Measurements from ENCODE around the gene OPN1LW. TPM values are rescaled to one million over a fixed set of nuclear protein-coding genes. Genes with fewer than 3 reads are reported as not detected.

OPN1LW gene
- total RNA-seq, 1 experiment from 2014 or later: not detected

GRCh38 chrX:154097589-154098541 lies 46.2 kb upstream of the OPN1LW start, which contains the start of gene MECP2:
MECP2 (minus strand) TSS chrX:154097717.
- Histone ChIP-seq H2BK12ac (ENCODE audit: insufficient read length, low read depth, low read length) (no peak within 1 kb of the TSS), H2BK15ac (ENCODE audit: low read depth, low read length) (no peak within 1 kb of the TSS), H2AK5ac (ENCODE audit: insufficient read length, low read length) (no peak within 1 kb of the TSS), H3K79me1 (ENCODE audit: insufficient read depth, low read depth, low read length, poor library complexity, severe bottlenecking) (no peaks in the 10 kb centered on the region), H3K23ac (ENCODE audit: insufficient read length, low read depth, low read length) (no peak within 1 kb of the TSS), H3K18ac (ENCODE audit: insufficient read length, low read depth, low read length) (no peak within 1 kb of the TSS), H3K9ac (ENCODE audit: extremely low read depth, insufficient read length, low read length) (peak within 1 kb of the TSS; percentile 47), H2BK120ac (ENCODE audit: low read depth, low read length, poor library complexity, severe bottlenecking) (no peak within 1 kb of the TSS), H2BK20ac (ENCODE audit: low read depth, low read length, poor library complexity, severe bottlenecking) (no peak within 1 kb of the TSS), H4K20me1 (ENCODE audit: control insufficient read depth, insufficient read depth, insufficient read length) (no peaks in the 10 kb centered on the region), H4K5ac (ENCODE audit: insufficient read length, low read depth, low read length) (no peak within 1 kb of the TSS), H3T11ph (ENCODE audit: low read length) (no peak within 1 kb of the TSS), H3K14ac (ENCODE audit: insufficient read depth, low read length) (peak within 1 kb of the TSS; percentile 88), H4K8ac (replicated peaks; ENCODE audit: insufficient read length, low read depth, low read length) (no peak within 1 kb of the TSS), H3K9me3 (ENCODE audit: control insufficient read depth, low read depth, low read length) (peaks cover 29% of the 10 kb centered on the region), H3K27ac (ENCODE audit: insufficient read length, low read depth, low read length) (no peak within 1 kb of the TSS), H3K56ac (ENCODE audit: insufficient read length, low read depth, low read length) (no peak within 1 kb of the TSS), H3K23me2 (ENCODE audit: insufficient read length, low read depth, low read length, poor library complexity, severe bottlenecking) (peaks cover 11% of the 10 kb centered on the region), H3K79me2 (ENCODE audit: insufficient read depth, low read length) (peaks cover 15% of the 10 kb centered on the region), H3K4me1 (ENCODE audit: insufficient read depth, low read length) (no peaks in the 10 kb centered on the region; the same call in 1 of the 2 replicates), H4K91ac (ENCODE audit: insufficient read length, low read depth, low read length) (no peak within 1 kb of the TSS), H2AFZ (ENCODE audit: low read length) (no peak within 1 kb of the TSS), H2BK5ac (ENCODE audit: insufficient read length, low read length) (no peak within 1 kb of the TSS), H3K27me3 (ENCODE audit: insufficient read depth, low read length) (no peaks in the 10 kb centered on the region), H3K4me2 (ENCODE audit: insufficient read depth, insufficient read length, low read length) (peak within 1 kb of the TSS; percentile 70), H3K4ac (ENCODE audit: low read depth, low read length) (no peak within 1 kb of the TSS)
- H3K36me3 Mint-ChIP-seq (ENCODE audit: insufficient read depth in 1 of 3, low read depth in 3 of 3): peaks cover 0 to 5% (median 2%) of the 10 kb centered on the region in 3 experiments; a peak in 5 of 7 replicates
- no peak for TF ChIP-seq CTCF (conservative IDR thresholded peaks at IDR 0.05)
- no CpG with 5 or more reads among the region's 75 CpGs for WGBS (ENCODE audit: extremely low coverage, insufficient read length, low lambda C conversion rate)
- peaks cover 33 to 35% of the 10 kb centered on the region in 2 experiments for H3K4me1 Mint-ChIP-seq
- peak; percentile 94 for DNase-seq
- H3K4me3 Mint-ChIP-seq: peak within 1 kb of the TSS; percentile 70 to 87
- peaks cover 68 to 75% of the 10 kb centered on the region in 2 experiments for H3K9me3 Mint-ChIP-seq
- peaks cover 4% of the 10 kb centered on the region; the same call in 1 of the 2 replicates for H3K27me3 Mint-ChIP-seq (ENCODE audit: low read depth)
- H3K27ac Mint-ChIP-seq: peak within 1 kb of the TSS in 1 of 3 experiments; percentile 90; a peak in 2 of 7 replicates
